Vagina (tissue), 2 donors: ENCODE measurements around the gene SAPCD1. TPM values are rescaled to one million over a fixed set of nuclear protein-coding genes. Genes with fewer than 3 reads are reported as not detected.
A peak's percentile ranks its signal among the peaks of the same experiment; 100 is the strongest.

ENCODE experiments used
- DNase-seq, 2 donors: peaks; one replicate each; pipeline ENCODE4 v3.0.0-alpha.2; 2017; ENCODE audit errors: extremely low spot score in 2 of 2
- H3K27ac ChIP-seq: fragments of 200-600 bp; sonication (generic); one replicate; pipeline ENCODE4 v1.5.1; 2019
- H3K27me3 ChIP-seq: fragments of 200-600 bp; sonication (generic); one replicate; pipeline ENCODE4 v1.5.1; 2019
- H3K36me3 ChIP-seq, 2 donors: fragments of 200-600 bp; sonication (generic); one replicate each; pipeline ENCODE4 v1.5.1; 2017 to 2019
- H3K4me1 ChIP-seq: fragments of 200-600 bp; sonication (generic); one replicate; pipeline ENCODE4 v1.5.1; 2019
- H3K4me3 ChIP-seq, 2 donors: fragments of 200-600 bp; sonication (generic); 1 replicate in 1 of 2; 2 replicates in 1 of 2; pipeline ENCODE4 v1.5.1; 2016 to 2019
- H3K9me3 ChIP-seq: fragments of 200-600 bp; sonication (generic); one replicate; pipeline ENCODE4 v1.5.1; 2019
- CTCF ChIP-seq, 3 experiments: fragments of 450-650 bp in 2 of 3; fragments of 200-600 bp in 1 of 3; sonication (generic) in 1 of 3; IDR thresholded peaks; one replicate each; pipeline ENCODE4 v1.5.1; 2017 to 2019; ENCODE audit warnings: antibody characterized with exemption in 3 of 3, mild to moderate bottlenecking in 2 of 3, moderate library complexity in 2 of 3
- POLR2A ChIP-seq, 2 donors: fragments of 450-650 bp; IDR thresholded peaks; one replicate each; pipeline ENCODE4 v1.6.1; 2017; ENCODE audit warnings: antibody characterized with exemption in 2 of 2, mild to moderate bottlenecking in 2 of 2, moderate library complexity in 2 of 2
- POLR2AphosphoS5 ChIP-seq, 2 donors: sonication (generic); formaldehyde crosslinking; IDR thresholded peaks; one replicate each; pipeline ENCODE4 v1.9.0; 2017; ENCODE audit warnings: antibody characterized with exemption in 2 of 2, mild to moderate bottlenecking in 2 of 2, low read depth in 1 of 2; ENCODE audit not compliant: insufficient read depth in 1 of 2
- intact Hi-C: fragments of 100-400 bp; cut with DNase I; formaldehyde crosslinking; loops from one replicate; pipeline ENCODE4 v1.15.1; 2023
- total RNA-seq: library from RNA; depleted of rRNA; stranded (reverse); fragments of >200 nt; gene quantifications from one replicate; pipeline ENCODE4 v1.2.3, GENCODE V29; 2016

SAPCD1 gene
- total RNA-seq, 1 donor from 2014 or later = not detected

GRCh38 chr6:31763619-31763940 lies 1.1 kb downstream of the SAPCD1 start:
- intact Hi-C loops = no loop called here
- no peak overlapping the region for H3K4me3 ChIP-seq
- H3K27me3 ChIP-seq = no peaks in the 10 kb centered on the region
- H3K27ac ChIP-seq = no peak overlapping the region
- H3K4me1 ChIP-seq = no peaks in the 10 kb centered on the region
- DNase-seq = no peak
- no peak for TF ChIP-seq POLR2A (IDR thresholded peaks at IDR 0.05)
- TF ChIP-seq POLR2AphosphoS5 (IDR thresholded peaks at IDR 0.05; ENCODE audit: insufficient read depth in 1 of 2, low read depth in 1 of 2) = no peak
- no peak for TF ChIP-seq CTCF (IDR thresholded peaks at IDR 0.05)
- no peaks in the 10 kb centered on the region for H3K36me3 ChIP-seq
- no peaks in the 10 kb centered on the region for H3K9me3 ChIP-seq

GRCh38 chr6:31764198-31764597 lies 1.7 kb downstream of the SAPCD1 start:
- intact Hi-C loops = no loop called here

GRCh38 chr6:31765559-31765909 lies 3.1 kb downstream of the SAPCD1 start:
- DNase-seq = no peak
- H3K4me3 ChIP-seq = no peak overlapping the region
- intact Hi-C loops = no loop called here
- H3K27ac ChIP-seq = no peak overlapping the region
- H3K9me3 ChIP-seq = no peaks in the 10 kb centered on the region
- TF ChIP-seq POLR2AphosphoS5 (IDR thresholded peaks at IDR 0.05; ENCODE audit: insufficient read depth in 1 of 2, low read depth in 1 of 2) (no peak), POLR2A (IDR thresholded peaks at IDR 0.05) (no peak), CTCF (IDR thresholded peaks at IDR 0.05) (no peak)
- no peaks in the 10 kb centered on the region for H3K36me3 ChIP-seq
- H3K4me1 ChIP-seq = no peaks in the 10 kb centered on the region
- H3K27me3 ChIP-seq = no peaks in the 10 kb centered on the region

More at GRCh38 chr6:31764198-31764597, 1.7 kb downstream of the SAPCD1 start:
- H3K36me3 ChIP-seq = no peaks in the 10 kb centered on the region
- no peak for DNase-seq
- TF ChIP-seq CTCF (IDR thresholded peaks at IDR 0.05) (no peak), POLR2A (IDR thresholded peaks at IDR 0.05) (no peak), POLR2AphosphoS5 (IDR thresholded peaks at IDR 0.05; ENCODE audit: insufficient read depth in 1 of 2, low read depth in 1 of 2) (no peak)
- H3K27ac ChIP-seq = no peak overlapping the region
- no peaks in the 10 kb centered on the region for H3K4me1 ChIP-seq
- no peak overlapping the region for H3K4me3 ChIP-seq
- H3K9me3 ChIP-seq = no peaks in the 10 kb centered on the region
- H3K27me3 ChIP-seq = no peaks in the 10 kb centered on the region

- Histone ChIP-seq H3K4me3 (peak overlapping the region; percentile 16 to 20), H3K36me3 (no peaks in the 10 kb centered on the region), H3K27ac (no peak overlapping the region), H3K27me3 (no peaks in the 10 kb centered on the region), H3K9me3 (no peaks in the 10 kb centered on the region), H3K4me1 (no peaks in the 10 kb centered on the region)
- TF ChIP-seq POLR2A (IDR thresholded peaks at IDR 0.05) (no peak), CTCF (IDR thresholded peaks at IDR 0.05) (no peak), POLR2AphosphoS5 (IDR thresholded peaks at IDR 0.05; ENCODE audit: insufficient read depth in 1 of 2, low read depth in 1 of 2) (no peak)
- intact Hi-C loops = no loop called here
- DNase-seq = no peak
Observed at GRCh38 chr6:31765910-31766794, 3.7 kb downstream of the SAPCD1 start.

- Histone ChIP-seq H3K4me1 (no peaks in the 10 kb centered on the region), H3K27me3 (no peaks in the 10 kb centered on the region), H3K27ac (no peak overlapping the region), H3K9me3 (no peaks in the 10 kb centered on the region), H3K36me3 (no peaks in the 10 kb centered on the region), H3K4me3 (no peak overlapping the region)
- TF ChIP-seq POLR2AphosphoS5 (IDR thresholded peaks at IDR 0.05; ENCODE audit: insufficient read depth in 1 of 2, low read depth in 1 of 2) (no peak), CTCF (IDR thresholded peaks at IDR 0.05) (no peak), POLR2A (IDR thresholded peaks at IDR 0.05) (no peak)
- intact Hi-C loops = no loop called here
- DNase-seq = no peak
Observed at GRCh38 chr6:31767096-31767645, 4.7 kb downstream of the SAPCD1 start.
